CD4-positive, alpha-beta T cell treated with Interleukin-17A for 4 hours (primary cell): ENCODE results near the gene NCOA4.
"Not testable (repeated sequence)": the region's sequence is repeated elsewhere in the genome, so short reads cannot be mapped to it uniquely, and the experiment has no call there.

Experiments
- DNase-seq: peaks from one replicate; pipeline ENCODE4 v3.0.0-alpha.2; 2020; ENCODE audit warnings: mixed read lengths

NCOA4 gene

GRCh38 chr10:46052057-46052790 lies 21.8 kb upstream of the NCOA4 start:
- no peak for DNase-seq

GRCh38 chr10:46050941-46051623 lies 20.7 kb upstream of the NCOA4 start:
- no peak for DNase-seq

- DNase-seq: not testable (repeated sequence)
Observed at GRCh38 chr10:46049497-46049831, 19.0 kb upstream of the NCOA4 start.

GRCh38 chr10:46048152-46048551 lies 17.7 kb upstream of the NCOA4 start:
- DNase-seq: no peak

GRCh38 chr10:46046261-46046660 lies 15.8 kb upstream of the NCOA4 start, which contains the start of gene MSMB:
Gene MSMB, minus strand, starts transcription at chr10:46046269. Its CDS starts 32 bp downstream, at chr10:46046237.
- DNase-seq: no peak

GRCh38 chr10:46042527-46042926 lies 12.1 kb upstream of the NCOA4 start:
- no peak for DNase-seq

GRCh38 chr10:46040004-46040403 lies 9.6 kb upstream of the NCOA4 start:
- no peak for DNase-seq

- DNase-seq: no peak
Observed at GRCh38 chr10:46037107-46037825, 6.8 kb upstream of the NCOA4 start.

GRCh38 chr10:46035923-46036849 lies 5.8 kb upstream of the NCOA4 start:
- no peak for DNase-seq

GRCh38 chr10:46033602-46034011 lies 3.2 kb upstream of the NCOA4 start:
- DNase-seq: no peak

GRCh38 chr10:46031648-46032532 lies 1.5 kb upstream of the NCOA4 start:
- no peak for DNase-seq

- DNase-seq: no peak
Observed at GRCh38 chr10:46029461-46030030, 877 bp downstream of the NCOA4 start.

GRCh38 chr10:46028584-46029460 lies 1.6 kb downstream of the NCOA4 start:
- peak; percentile 40 for DNase-seq

- no peak for DNase-seq
Observed at GRCh38 chr10:46026106-46026505, 4.3 kb downstream of the NCOA4 start.

GRCh38 chr10:46025406-46025805 lies 5.0 kb downstream of the NCOA4 start:
- no peak for DNase-seq

GRCh38 chr10:46024948-46025347 lies 5.5 kb downstream of the NCOA4 start:
- no peak for DNase-seq

GRCh38 chr10:46022978-46023702 lies 7.3 kb downstream of the NCOA4 start:
- DNase-seq: peak; percentile 85

- DNase-seq: no peak
Observed at GRCh38 chr10:46020344-46020657, 10.1 kb downstream of the NCOA4 start.

GRCh38 chr10:46019569-46020343 lies 10.7 kb downstream of the NCOA4 start:
- peak; percentile 29 for DNase-seq
